Stimulated activated effector memory CD8-positive, alpha-beta T cell treated with anti-CD3 and anti-CD28 coated beads, Interleukin-12 subunit alpha, Interleukin-12 subunit beta, amount 100 ng/mL, for 72 hours (primary cell): ENCODE data around the gene ZNF665.
"Not testable (repeated sequence)": the region's sequence is repeated elsewhere in the genome, so short reads cannot be mapped to it uniquely, and the experiment has no call there.

Source experiments
- ATAC-seq: fragments of 150-1000 bp; cut with Tn5 transposase; 2 replicates; pipeline ENCODE4 v1.10.0; 2021
- DNase-seq, 2 donors: peaks; one replicate each; pipeline ENCODE4 v3.0.0; 2021 to 2022; ENCODE audit warnings: low spot score in 2 of 2
- H3K27ac Mint-ChIP-seq: one replicate; pipeline ENCODE4 v1.8.0; 2022; ENCODE audit warnings: mild to moderate bottlenecking, mixed read lengths
- H3K36me3 Mint-ChIP-seq: one replicate; pipeline ENCODE4 v1.8.0; 2022; ENCODE audit warnings: mild to moderate bottlenecking, mixed read lengths
- H3K4me1 Mint-ChIP-seq: one replicate; pipeline ENCODE4 v1.8.0; 2022; ENCODE audit warnings: mixed read lengths
- H3K4me3 Mint-ChIP-seq: one replicate; pipeline ENCODE4 v1.8.0; 2022; ENCODE audit warnings: mild to moderate bottlenecking, mixed read lengths
- H3K9me3 Mint-ChIP-seq: one replicate; pipeline ENCODE4 v1.8.0; 2022; ENCODE audit warnings: mixed read lengths

ZNF665 gene

GRCh38 chr19:53126733-53127526, 66.2 kb downstream of the ZNF665 start:
- not testable (repeated sequence) for ATAC-seq, H3K36me3 Mint-ChIP-seq, H3K4me1 Mint-ChIP-seq, DNase-seq, H3K27ac Mint-ChIP-seq, H3K4me3 Mint-ChIP-seq
- H3K9me3 Mint-ChIP-seq: peaks cover 21% of the 10 kb centered on the region

- no peak overlapping the region for H3K4me3 Mint-ChIP-seq
- H3K27ac Mint-ChIP-seq: peak overlapping the region; percentile 15
- no peaks in the 10 kb centered on the region for H3K36me3 Mint-ChIP-seq
- H3K4me1 Mint-ChIP-seq: no peaks in the 10 kb centered on the region
- H3K9me3 Mint-ChIP-seq: peaks cover 17% of the 10 kb centered on the region
- no peak for ATAC-seq
- no peak for DNase-seq
Measured at GRCh38 chr19:53123400-53123799, 69.8 kb downstream of the ZNF665 start.
